GM12872 (cell line): Measurements from ENCODE around the gene SCYGR8.

Experiments used
- CTCF ChIP-seq: IDR thresholded peaks from 3 replicates; pipeline ENCODE4 v1.5.1; 2011; ENCODE audit warnings: low read depth, mild to moderate bottlenecking, low read length, moderate library complexity; ENCODE audit not compliant: insufficient read depth

Gene SCYGR8

GRCh38 chr2:227745594-227745993 lies at the start of gene SCYGR8:
SCYGR8 (plus strand) TSS chr2:227745894; CDS start chr2:227745894, 0 bp downstream.
- no peak for TF ChIP-seq CTCF

GRCh38 chr2:227696990-227697679 lies 48.6 kb upstream of the SCYGR8 start:
- no peak for TF ChIP-seq CTCF

GRCh38 chr2:227701556-227701955 lies 44.1 kb upstream of the SCYGR8 start:
- TF ChIP-seq CTCF: no peak

- no peak for TF ChIP-seq CTCF
Measured at GRCh38 chr2:227703280-227703732, 42.4 kb upstream of the SCYGR8 start.

- no peak for TF ChIP-seq CTCF
Measured at GRCh38 chr2:227703961-227704360, 41.7 kb upstream of the SCYGR8 start.

GRCh38 chr2:227706859-227707258 lies 38.8 kb upstream of the SCYGR8 start:
- TF ChIP-seq CTCF: no peak

- TF ChIP-seq CTCF: no peak
Measured at GRCh38 chr2:227707390-227707789, 38.3 kb upstream of the SCYGR8 start.

GRCh38 chr2:227710986-227711385 lies 34.7 kb upstream of the SCYGR8 start:
- no peak for TF ChIP-seq CTCF
